A673 (cell line): ENCODE measurements around the gene PRF1. TPM values are rescaled to one million over a fixed set of nuclear protein-coding genes. Genes with fewer than 3 reads are reported as not detected.
"Not testable (repeated sequence)": the region's sequence is repeated elsewhere in the genome, so short reads cannot be mapped to it uniquely, and the experiment has no call there.

Experiments used
- BruUV-seq: library from RNA; stranded (reverse); fragments of 400-500 nt; replicated peaks from 2 replicates; lab custom pipeline; 2021; lab: Mats Ljungman, UMichigan
- CTCF ChIA-PET: fragments of 300-600 bp; sonication (Branson Sonifier 250); formaldehyde crosslinking; loops from one replicate; lab custom pipeline; 2022; ENCODE audit warnings: antibody characterized with exemption; lab: Charles Lee
- POLR2A ChIA-PET: fragments of 300-600 bp; sonication (Branson Sonifier 250); formaldehyde crosslinking; loops from one replicate; lab custom pipeline; 2022; ENCODE audit warnings: antibody characterized with exemption; ENCODE audit not compliant: low non-redundant PET; lab: Charles Lee
- DNase-seq: peaks from one replicate; pipeline ENCODE4 v3.0.0-alpha.2; 2015; ENCODE audit warnings: low spot score
- H3K27ac ChIP-seq: fragments of 200-600 bp; sonication (generic); 2 replicates; pipeline ENCODE4 v1.5.1; 2016; ENCODE audit warnings: mixed run types, low read depth, mild to moderate bottlenecking, mixed read lengths, antibody characterized with exemption, low read length; ENCODE audit not compliant: poor library complexity, severe bottlenecking
- H3K27me3 ChIP-seq: fragments of 200-600 bp; sonication (generic); replicated peaks from 2 replicates; pipeline ENCODE4 v1.6.1; 2017; ENCODE audit warnings: mixed run types, low read depth, mild to moderate bottlenecking, mixed read lengths, antibody characterized with exemption, low read length; ENCODE audit not compliant: insufficient read depth, poor library complexity
- H3K36me3 ChIP-seq: fragments of 200-600 bp; sonication (generic); 2 replicates; pipeline ENCODE4 v1.6.1; 2016; ENCODE audit warnings: mixed run types, mild to moderate bottlenecking, mixed read lengths, antibody characterized with exemption, low read length; ENCODE audit not compliant: insufficient read depth, poor library complexity, severe bottlenecking
- H3K4me1 ChIP-seq: fragments of 200-600 bp; sonication (generic); 2 replicates; pipeline ENCODE4 v1.6.1; 2017; ENCODE audit warnings: mixed run types, mild to moderate bottlenecking, mixed read lengths, antibody characterized with exemption, low read length; ENCODE audit not compliant: insufficient read depth, poor library complexity, severe bottlenecking
- H3K4me3 ChIP-seq: fragments of 200-600 bp; sonication (generic); 2 replicates; pipeline ENCODE4 v1.5.1; 2016; ENCODE audit warnings: low read depth, mixed run types, mild to moderate bottlenecking, mixed read lengths, low read length; ENCODE audit not compliant: poor library complexity, severe bottlenecking
- H3K9me3 ChIP-seq: fragments of 200-600 bp; sonication (generic); 2 replicates; pipeline ENCODE4 v1.6.1; 2016; ENCODE audit warnings: mixed run types, low read depth, mild to moderate bottlenecking, mixed read lengths, antibody characterized with exemption, low read length; ENCODE audit not compliant: poor library complexity, severe bottlenecking
- CTCF ChIP-seq: fragments of 300-800, 200-600 bp; sonication (generic); conservative IDR thresholded peaks from 2 replicates; pipeline ENCODE4 v1.5.1; 2017; ENCODE audit warnings: low read depth, mild to moderate bottlenecking, antibody characterized with exemption, low read length, moderate library complexity, mixed read lengths
- EZH2 ChIP-seq: fragments of 200-600 bp; sonication (generic); IDR thresholded peaks from 2 replicates; pipeline ENCODE4 v1.6.1; 2017; ENCODE audit warnings: borderline replicate concordance, low read depth, mild to moderate bottlenecking, mixed read lengths, antibody characterized with exemption, low read length; ENCODE audit not compliant: poor library complexity, severe bottlenecking
- intact Hi-C: fragments of 100-400 bp; cut with micrococcal nuclease; formaldehyde crosslinking; loops from one replicate; pipeline ENCODE4 v1.10.0; 2022; ENCODE audit not compliant: unreplicated experiment
- total RNA-seq: library from RNA; stranded (reverse); gene quantifications from 2 replicates; pipeline ENCODE4 v1.2.3, GENCODE V29; 2021

PRF1 gene
- total RNA-seq, 1 experiment from 2014 or later: not detected

DNA sequence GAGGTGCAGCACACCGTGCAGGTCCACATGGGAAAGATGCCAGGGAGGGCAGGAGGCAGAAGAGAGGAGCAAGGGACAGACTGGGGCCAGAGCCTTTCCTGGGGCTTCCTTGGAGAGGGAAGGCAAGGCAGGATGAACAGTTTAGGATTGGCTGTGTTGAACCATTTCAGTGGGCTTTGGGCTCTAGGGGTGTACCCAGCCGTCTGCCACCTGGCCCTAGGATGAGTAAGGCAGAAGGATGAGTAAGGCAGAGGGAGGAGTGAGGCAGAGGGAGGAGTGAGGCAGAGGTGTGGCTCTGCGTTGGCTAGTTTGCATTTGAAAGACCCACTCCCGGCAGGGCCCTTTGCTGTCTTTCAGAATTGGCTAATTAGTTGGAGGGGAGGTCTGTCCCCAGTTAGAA is 31.5 kb upstream of the PRF1 start:
- POLR2A ChIA-PET: no interaction called here
- no peak for DNase-seq

DNA sequence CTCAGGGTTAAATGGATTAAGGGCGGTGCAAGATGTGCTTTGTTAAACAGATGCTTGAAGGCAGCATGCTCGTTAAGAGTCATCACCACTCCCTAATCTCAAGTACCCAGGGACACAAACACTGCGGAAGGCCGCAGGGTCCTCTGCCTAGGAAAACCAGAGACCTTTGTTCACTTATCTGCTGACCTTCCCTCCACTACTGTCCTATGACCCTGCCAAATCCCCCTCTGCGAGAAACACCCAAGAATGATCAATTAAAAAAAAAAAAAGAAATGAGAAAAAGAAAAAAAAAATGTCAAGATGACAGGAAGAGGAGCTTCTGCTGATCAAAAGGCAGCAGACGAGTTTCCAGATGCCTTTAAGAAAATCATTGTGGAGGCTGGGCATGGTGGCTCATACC is 29.2 kb upstream of the PRF1 start:
- H3K4me1 ChIP-seq, H3K36me3 ChIP-seq, CTCF ChIA-PET, H3K27ac ChIP-seq, BruUV-seq, H3K4me3 ChIP-seq, H3K27me3 ChIP-seq, intact Hi-C loops, DNase-seq, POLR2A ChIA-PET: not testable (repeated sequence)
- H3K9me3 ChIP-seq: peaks cover 13% of the 10 kb centered on the region

More for the DNA sequence above, 31.5 kb upstream of the PRF1 start:
- no peaks in the 10 kb centered on the region for H3K9me3 ChIP-seq
- no TSS peak for BruUV-seq
- CTCF ChIA-PET: no interaction called here
- H3K27ac ChIP-seq: no peak overlapping the region
- H3K36me3 ChIP-seq: no peaks in the 10 kb centered on the region
- no peak overlapping the region for H3K4me3 ChIP-seq
- H3K27me3 ChIP-seq: no peaks in the 10 kb centered on the region
- TF ChIP-seq CTCF (no peak), EZH2 (no peak)
- H3K4me1 ChIP-seq: no peaks in the 10 kb centered on the region
- intact Hi-C loops: no loop called here

- no peaks in the 10 kb centered on the region for H3K36me3 ChIP-seq
- ChIA-PET CTCF (no interaction called here), POLR2A (no interaction called here)
- no TSS peak for BruUV-seq
- no peaks in the 10 kb centered on the region for H3K4me1 ChIP-seq
- H3K27ac ChIP-seq: no peak overlapping the region
- no peak overlapping the region for H3K4me3 ChIP-seq
- no peaks in the 10 kb centered on the region for H3K27me3 ChIP-seq
- TF ChIP-seq CTCF (no peak), EZH2 (no peak)
- intact Hi-C loops: no loop called here
- H3K9me3 ChIP-seq: peaks cover 13% of the 10 kb centered on the region
- no peak for DNase-seq
Observed at GRCh38 chr10:70629338-70629737, 26.8 kb upstream of the PRF1 start.

- no TSS peak for BruUV-seq
- H3K4me3 ChIP-seq: no peak overlapping the region
- intact Hi-C loops: no loop called here
- no peak for DNase-seq
- no peaks in the 10 kb centered on the region for H3K4me1 ChIP-seq
- no peaks in the 10 kb centered on the region for H3K36me3 ChIP-seq
- H3K27me3 ChIP-seq: no peaks in the 10 kb centered on the region
- CTCF ChIA-PET: no interaction called here
- POLR2A ChIA-PET: no interaction called here
- H3K27ac ChIP-seq: no peak overlapping the region
- TF ChIP-seq CTCF (no peak), EZH2 (no peak)
- peaks cover 13% of the 10 kb centered on the region for H3K9me3 ChIP-seq
Observed at GRCh38 chr10:70626056-70626455, 23.5 kb upstream of the PRF1 start.
